HL-60/S4 (cell line): ENCODE data around the gene RGMA.

ENCODE experiments used
- in situ Hi-C: fragments of 300-500 bp; cut with MboI; formaldehyde crosslinking; loops from 2 replicates; pipeline ENCODE4 v1.14.3; 2022; ENCODE audit warnings: low sequenced_read_pairs

Gene RGMA

DNA sequence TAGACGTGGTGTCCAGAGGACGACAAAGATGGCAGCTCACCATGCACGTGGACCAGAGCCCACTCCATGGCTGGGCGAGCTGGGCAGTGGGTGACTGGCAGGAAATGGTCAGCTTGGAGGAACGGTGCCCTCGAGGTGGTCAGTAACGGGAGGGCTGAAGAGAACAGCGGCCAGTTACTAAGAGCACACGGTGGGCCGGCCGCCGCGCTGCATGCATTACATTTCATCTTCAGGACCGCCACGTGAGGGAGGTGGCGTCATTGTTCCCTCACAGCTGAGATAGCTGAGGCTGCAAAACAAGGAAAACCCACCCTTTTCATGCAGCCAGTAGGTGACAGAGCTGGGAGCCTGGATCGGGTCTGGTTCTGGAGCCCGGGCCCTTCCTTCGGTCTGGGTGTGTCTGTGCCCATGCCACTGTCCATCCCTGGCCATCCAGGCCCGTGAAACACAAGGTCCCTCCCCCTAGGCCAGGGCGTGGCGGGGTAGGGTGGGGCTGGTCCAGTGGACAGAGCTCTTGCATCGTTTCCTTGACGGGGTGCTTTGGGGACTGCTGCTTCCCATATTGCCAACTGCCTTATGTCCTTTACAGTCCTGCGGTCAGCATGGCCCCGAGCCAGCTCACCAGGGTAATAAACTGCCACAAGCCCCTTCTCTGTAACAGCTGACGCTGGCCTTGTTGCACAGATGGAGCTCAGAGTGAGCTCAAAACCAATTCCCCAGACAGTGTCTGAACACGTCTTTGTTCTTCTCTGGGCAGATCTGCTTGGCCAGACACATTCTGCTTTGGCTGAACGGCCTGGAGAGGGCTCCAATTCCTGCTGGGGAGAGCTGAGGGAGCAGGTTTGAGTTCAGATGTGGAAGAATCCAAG lies 51.8 kb downstream of the RGMA start:
- in situ Hi-C loops: loop anchor here (10.0 kb wide), 1 partner anchor 1088 kb away; no protein-coding TSS in a partner anchor

DNA sequence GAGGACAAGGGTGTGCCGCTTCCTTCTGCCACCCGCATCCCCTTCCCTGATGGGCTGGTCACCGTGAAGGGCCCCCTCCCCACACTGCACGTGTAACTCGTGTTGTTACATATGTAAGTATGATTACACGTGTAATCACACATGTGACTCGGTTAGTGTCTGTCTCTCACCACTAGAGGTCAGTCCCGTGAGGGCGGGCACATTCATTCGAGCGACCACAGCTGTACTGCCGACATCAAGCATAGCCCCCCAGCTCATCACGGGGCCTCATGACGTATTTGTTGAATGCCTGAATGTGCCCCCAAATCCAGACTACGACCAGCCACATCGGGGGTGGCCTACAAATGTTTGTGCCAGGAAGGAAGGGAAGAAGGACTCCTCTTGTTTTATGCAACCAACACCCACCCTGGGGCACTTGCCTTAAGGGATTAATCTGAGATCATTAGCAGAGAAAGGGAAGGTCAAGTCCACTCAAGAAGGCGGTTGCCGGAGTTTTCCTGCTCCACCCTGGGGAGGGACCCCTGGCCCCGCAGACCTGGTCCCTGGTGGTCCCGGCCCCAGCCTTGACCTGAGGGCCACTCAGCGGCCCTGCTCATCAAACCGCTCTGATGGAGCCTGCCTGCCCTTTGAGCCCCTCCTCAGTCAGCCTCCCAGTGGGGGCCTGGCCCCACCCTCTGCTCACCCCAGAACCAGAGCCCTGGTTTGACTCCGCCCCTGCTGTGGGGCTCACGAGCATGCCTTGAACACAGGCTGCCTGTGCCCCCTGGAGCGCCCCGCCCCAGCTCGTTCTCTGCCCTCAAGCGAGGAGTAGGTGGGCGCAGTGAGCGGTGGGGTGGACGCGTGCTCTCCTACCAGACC lies 52.8 kb downstream of the RGMA start:
- in situ Hi-C loops: loop anchor here (10.0 kb wide), 1 partner anchor 1089 kb away; no protein-coding TSS in a partner anchor

DNA sequence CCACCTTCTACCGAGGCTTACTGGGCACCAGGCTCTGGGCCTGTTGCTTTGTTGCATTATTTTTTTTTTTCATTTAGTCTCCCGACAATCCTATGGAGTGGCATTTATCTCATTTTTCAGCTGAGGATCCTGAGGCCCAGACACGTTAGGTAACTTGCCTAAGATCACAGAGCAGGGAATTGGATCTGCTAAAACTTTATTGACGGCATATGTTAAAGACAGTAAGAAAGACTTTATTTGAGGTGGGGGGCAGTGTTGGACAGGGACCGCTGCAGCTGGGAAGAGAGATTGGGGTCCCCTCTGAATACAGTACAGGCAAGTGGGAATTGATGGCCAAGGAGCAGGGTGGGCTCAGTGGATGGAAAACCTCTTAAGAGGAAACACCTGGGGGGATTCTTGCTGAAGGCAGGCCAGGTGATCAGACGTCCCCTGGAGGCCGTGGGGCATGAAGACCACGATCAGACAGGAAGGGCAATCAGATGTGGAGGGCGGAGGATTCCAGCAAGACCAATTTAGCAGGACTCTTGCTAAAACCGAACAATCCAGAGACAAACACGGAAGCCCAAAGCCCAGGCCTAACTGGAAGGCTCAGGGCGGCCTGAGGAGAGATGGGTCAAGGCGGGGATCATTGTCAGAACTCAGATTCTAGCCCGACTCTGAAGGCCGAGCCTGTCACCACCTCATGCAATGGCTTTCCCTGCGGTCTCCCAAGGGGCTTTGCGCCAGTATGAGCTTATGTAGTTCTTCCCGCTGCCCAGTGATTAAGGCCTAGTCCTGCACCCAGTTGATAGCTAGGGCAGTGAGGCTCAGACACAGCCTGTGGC lies 53.7 kb downstream of the RGMA start:
- in situ Hi-C loops: loop anchor here (10.0 kb wide), 1 partner anchor 1089 kb away; no protein-coding TSS in a partner anchor

DNA sequence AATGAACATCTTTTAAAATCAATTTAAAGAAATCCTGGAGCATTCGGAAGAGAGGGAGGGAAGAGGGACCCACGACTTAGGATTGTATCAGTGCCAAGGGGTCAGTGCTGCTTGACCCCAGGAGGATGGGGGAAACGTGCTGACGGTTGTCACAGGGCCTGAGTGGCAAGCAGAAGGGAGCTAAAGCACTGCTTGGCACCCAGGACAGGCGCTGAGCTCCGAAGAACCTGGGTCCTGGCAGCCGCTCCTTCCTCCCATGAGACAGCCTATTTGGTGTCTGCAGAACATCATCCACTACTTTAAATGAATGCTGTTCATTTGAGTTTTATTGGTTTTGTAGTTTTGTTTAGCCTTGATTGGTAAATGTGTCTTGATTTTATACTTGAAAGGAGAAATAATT lies 54.5 kb downstream of the RGMA start:
- in situ Hi-C loops: loop anchor here (10.0 kb wide), 1 partner anchor 1090 kb away; no protein-coding TSS in a partner anchor

DNA sequence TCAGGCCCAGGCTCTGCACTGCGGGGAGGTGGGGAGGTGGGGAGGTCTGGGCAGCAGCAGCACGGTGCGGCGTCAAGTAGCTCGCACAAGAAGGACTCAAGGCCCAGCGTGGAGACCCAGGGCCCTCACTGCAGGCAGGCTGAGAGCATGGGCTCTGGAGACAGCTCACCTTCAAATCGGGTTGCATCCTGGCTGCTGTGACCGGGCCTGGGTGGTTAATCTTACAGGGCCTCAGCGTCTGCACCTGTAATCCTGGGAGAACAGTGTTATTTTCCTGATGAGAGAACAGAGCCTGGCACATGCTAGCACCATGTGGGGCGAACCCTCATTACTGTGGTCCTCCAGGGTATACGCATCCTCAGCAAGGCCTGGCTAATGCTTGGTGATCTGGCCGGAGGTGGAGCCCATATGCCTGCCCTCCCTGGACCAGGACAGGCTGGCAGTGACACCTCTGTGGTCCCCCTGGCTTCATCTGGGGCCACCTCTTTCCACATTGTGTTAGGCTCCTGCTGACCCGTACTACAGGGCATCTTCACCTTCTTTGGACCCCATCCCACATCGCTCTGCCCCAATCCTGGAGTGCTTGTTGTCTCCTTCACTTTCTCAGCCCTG lies 55.5 kb downstream of the RGMA start:
- in situ Hi-C loops: loop anchor here (10.0 kb wide), 1 partner anchor 1091 kb away; no protein-coding TSS in a partner anchor

DNA sequence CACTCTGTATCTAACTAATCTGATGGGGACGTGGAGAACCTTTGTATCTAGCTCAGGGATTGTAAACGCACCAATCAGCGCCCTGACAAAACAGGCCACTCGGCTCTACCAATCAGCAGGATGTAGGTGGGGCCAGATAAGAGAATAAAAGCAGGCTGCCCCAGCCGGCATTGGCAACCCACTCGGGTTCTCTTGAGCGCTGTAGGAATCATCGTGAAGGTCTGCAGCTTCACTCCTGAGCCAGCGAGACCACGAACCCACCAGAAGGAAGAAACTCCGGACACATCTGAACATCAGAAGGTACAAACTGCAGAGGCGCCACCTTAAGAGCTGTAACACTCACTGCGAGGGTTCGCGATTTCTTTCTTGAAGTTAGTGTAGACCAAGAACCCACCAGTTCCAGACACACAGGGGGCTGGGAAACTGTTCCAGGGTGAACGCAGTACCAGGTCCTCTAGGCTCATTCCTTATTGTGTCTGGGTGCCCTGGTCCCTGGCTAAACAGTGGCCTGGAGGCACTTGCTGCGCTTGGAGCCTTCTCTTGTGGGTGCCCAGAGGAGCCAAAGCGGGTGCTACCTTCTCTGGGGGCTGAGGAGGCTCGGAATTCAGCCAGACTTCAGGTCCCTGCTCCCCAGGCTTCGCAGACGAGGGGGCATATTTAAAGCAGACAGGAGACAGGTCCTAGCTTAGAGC lies 56.4 kb downstream of the RGMA start:
- in situ Hi-C loops: loop anchor here (10.0 kb wide), 1 partner anchor 1092 kb away; no protein-coding TSS in a partner anchor

DNA sequence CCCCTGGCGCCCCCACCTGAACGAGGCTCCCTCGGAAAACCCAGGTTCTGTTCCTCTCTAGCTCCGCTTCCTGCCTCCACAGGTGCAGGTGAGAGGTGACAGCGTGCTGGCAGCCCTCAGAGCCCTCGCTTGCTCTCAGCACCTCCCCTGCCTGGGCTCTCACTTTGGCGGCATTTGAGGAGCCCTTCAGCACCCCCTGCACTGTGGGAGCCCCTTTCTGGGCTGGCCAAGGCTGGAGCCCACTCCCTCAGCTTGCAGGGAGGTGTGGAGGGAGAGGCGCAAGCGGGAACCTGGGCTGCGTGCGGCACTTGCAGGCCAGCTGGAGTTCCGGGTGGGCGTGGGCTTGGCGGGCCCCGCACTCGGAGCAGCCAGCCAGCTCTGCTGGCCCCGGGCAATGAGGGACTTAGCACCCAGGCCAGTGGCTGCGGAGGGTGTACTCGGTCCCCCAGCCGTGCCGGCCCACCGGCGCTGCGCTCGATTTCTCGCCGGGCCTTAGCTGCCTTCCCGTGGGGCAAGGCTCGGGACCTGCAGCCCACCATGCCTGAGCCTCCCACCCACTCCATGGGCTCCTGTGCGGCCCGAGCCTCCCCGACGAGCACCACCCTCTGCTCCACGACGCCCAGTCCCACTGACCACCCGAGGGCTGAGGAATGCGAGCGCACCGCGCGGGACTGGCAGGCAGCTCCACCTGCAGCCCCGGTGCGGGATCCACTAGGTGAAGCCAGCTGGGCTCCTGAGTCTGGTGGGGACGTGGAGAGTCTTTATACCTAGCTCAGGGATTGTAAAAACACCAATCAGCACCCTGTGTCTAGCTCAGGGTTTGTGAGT lies 57.2 kb downstream of the RGMA start:
- in situ Hi-C loops: loop anchor here (10.0 kb wide), 1 partner anchor 1093 kb away; no protein-coding TSS in a partner anchor

DNA sequence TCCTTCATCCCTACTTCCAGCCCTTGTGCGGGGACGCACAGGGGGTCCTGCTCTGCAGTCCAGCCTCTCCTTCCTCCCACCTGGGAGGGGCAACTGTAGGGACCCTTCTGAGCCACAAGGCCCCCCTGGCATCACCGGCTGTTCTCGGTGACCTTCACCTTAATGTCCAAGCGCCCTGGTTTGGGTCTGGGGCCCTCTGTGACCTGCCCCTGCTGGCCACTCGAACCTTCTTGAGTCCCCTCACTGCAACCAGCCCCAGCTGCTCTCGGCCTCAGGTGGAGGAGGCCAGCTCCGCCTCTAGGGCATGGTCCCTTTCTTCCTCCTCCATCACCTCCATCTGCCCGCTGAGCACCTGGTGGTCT lies 57.9 kb downstream of the RGMA start:
- in situ Hi-C loops: loop anchor here (10.0 kb wide), 1 partner anchor 1094 kb away; no protein-coding TSS in a partner anchor

DNA sequence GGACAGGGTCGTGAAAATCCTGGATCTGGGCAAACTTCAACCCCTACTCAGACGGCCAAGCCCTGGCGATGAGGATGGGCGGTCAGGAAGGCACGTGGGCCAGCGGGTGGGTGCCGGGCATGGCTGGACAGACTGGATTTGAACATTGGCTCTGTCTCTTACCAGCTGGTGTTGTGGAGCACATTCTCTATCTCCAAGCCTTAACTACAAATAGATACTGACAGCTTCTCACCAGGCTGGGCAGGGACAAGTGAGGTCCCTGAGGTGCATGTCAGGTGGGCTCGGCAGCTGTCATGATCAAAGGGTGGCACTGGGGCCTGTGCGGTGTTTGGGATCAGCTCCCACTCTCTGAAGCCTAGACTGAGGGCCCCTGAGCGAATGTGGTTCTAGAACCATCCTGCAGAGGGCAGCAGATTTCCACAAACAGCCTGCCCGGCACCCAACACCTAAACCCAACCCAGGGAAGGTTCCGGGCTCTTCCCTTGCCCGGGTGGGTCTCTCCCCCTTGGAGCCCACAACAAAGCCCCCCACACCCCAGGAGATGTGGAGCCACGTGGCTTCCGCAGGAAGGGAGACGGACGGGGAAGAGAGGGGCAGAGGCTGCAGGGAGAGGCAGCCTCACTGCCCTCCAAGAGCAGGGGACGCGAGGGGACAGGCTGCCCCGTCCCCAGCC lies 58.4 kb downstream of the RGMA start:
- in situ Hi-C loops: loop anchor here (10.0 kb wide), 1 partner anchor 1094 kb away; no protein-coding TSS in a partner anchor

DNA sequence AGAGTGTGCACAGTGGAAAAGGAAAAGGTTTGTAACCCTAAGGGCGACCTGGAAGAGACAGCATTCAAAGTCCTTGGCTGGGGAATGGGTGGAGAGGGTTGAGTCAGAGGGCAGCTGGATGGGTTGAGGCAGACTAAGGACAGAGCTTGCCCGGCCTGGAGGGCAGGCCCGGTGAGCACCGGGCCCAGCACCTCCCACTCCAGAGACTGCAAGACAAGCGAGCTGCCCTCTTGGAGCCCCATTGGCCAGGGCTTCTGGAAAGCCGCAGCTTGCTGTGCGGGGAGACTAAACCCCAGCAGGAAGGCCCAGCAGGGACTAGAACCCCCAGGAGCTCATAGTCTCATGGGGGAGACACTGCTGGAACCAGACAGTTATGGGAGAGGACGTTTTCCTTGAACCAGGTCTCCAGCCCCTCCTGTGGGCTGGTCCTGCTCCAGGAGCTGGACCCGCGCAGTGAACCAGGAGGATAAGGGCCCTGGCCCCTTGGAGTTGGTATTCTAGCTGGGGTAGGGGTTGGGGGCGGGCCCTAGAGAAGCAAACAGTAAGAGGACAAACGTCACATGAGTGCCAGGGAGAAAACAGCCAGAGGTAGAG lies 59.1 kb downstream of the RGMA start:
- in situ Hi-C loops: loop anchor here (10.0 kb wide), 1 partner anchor 1095 kb away; no protein-coding TSS in a partner anchor

DNA sequence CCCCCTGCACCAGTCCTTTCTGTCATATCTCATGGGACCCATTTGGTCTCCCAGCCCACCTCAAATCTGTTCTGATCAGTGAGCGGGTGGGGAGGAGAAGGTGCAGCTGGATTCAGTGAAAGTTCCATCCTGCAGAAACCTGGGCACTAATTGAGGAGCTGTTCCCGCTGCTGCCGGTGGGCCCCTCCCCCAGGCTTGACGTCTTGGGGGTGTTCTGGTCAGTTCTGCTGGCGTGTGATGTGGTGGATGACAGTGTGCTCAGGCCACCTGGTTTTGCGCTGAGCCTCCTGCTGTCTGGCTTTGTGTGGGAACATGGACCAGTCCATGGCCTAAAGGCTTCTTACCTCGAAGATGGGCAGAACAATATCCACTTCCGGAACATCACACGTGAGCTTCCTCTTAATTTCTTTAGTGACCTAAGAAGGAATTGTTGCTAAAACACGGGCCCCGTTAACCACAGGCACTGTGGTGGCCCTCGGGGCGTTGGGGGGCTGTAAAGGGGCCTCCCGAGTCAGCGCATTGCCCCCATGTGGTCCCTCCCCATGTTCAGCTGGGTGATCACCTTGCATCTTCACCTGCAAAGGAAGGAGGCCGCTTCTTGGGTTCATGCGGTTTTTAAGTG lies 59.7 kb downstream of the RGMA start:
- in situ Hi-C loops: no loop called here

DNA sequence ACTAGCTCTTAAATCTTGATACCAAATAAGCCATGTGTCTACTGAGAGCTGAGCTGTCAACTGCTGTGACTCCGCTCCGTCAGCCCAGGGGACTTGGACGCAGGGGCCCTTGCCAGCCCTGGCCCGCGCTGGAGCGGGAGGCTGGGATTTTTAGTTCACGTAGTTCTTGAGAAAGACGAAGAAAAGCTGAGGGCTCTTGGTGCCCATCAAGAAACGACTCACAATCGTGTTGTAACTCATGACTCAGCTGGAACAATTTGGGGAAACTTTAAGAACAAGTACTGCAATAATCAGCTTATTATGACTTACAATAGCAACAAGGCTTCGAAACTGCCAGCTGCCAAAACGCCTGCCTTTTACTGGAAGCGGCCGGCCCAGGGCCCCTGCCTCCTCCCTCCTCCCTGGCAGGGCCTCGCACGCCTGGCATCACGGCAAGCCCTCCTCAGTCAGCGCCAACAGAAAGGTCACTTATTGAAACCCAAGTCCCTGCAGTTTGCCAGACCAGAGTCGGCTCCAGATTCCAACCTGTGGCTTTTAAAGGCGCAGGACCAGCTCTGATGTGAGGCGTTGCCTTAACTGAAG lies 60.3 kb downstream of the RGMA start:
- in situ Hi-C loops: no loop called here

DNA sequence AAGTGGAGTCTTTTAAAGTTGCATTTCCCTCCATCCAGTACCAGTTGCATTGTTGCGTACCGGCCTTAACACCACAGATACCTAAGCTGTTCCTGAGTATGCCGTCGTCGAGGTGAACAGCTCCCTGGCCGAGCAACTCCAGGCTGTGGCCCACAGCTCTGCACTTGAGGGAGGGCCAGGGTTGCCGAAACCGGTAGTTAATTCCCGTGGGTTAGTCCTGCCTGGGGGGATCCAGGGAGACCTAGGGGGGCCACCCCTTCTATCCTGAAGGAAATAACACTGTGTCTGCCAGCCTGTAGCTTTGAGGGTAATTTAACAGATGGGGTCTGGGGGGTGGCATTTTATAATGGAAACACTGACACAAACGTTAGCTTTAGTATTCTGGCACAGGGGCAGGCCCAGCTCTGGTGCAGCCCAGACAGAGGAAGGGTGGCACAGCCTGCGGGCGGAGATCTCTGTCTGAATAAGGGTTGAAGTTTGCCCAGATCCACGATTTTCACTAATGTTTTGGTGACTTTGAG lies 60.8 kb downstream of the RGMA start:
- in situ Hi-C loops: no loop called here

DNA sequence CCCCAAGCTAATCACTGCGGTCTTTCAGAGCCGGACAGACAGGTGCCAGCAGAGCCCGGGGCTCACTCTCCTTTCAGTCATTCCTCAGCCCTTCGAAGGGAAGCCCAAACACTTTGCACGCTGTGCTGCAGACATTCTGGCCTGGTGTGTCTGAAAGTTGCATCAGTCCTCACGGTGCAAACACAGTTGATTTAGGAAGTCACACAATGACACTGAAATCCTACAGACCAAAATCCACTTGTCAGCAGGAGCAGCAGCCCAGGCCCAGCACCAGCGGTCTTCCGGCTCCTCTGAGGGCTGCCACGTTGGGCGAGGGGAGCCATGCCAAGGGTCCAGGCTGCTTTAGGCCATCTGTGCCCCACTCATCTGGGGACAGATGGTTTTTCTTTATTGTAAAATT lies 61.6 kb downstream of the RGMA start:
- in situ Hi-C loops: no loop called here

DNA sequence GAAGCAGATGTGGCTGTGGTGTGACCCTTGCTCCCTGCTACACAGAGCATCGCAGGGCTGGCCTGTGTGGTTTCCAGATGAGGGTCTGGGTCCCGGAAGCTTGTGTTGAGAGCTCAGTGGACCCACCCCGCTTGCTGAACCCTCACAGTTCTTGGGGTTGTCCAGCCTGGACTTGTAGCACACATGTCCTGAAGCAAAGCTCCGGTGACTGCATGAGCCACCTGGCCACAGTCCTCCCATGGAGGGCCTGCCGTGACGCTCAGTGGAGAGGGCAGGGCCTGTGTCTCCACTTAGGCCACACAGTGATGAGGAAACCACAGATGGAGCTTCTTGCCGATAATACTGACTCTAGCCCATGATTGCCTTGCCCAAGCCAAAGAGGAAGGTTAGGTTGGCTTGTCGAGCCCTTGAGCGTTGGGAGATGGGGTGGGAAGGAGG lies 62.6 kb downstream of the RGMA start:
- in situ Hi-C loops: no loop called here

DNA sequence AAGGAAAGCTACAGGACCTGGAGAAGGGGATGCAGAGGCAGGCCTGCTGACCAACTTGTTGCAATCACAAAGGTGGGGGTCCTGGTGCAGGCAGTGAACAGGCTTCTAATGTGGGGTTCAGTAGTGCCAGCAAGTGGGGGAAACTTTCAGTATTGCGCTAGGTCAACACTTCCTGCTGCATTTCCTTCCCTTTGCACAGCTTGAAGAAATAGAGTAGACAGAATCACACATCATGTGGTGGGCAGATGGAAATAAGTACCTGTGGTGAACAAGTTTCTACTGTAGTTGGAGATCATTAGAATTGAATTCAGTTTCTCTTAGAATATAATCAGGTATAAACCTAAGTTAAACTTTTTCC lies 63.4 kb downstream of the RGMA start:
- in situ Hi-C loops: no loop called here
